PC-9 (cell line): ENCODE results near the gene HIGD1A.

ENCODE experiments used
- CTCF ChIP-seq: fragments of 200-600 bp; sonication (generic); conservative IDR thresholded peaks from 2 replicates; pipeline ENCODE4 v1.6.1; 2017; ENCODE audit warnings: mixed run types, antibody characterized with exemption, mild to moderate bottlenecking, moderate library complexity
- EZH2 ChIP-seq: fragments of 200-600 bp; sonication (generic); IDR thresholded peaks from 2 replicates; pipeline ENCODE4 v1.8.0; 2017; ENCODE audit warnings: antibody characterized with exemption, low read depth

- TF ChIP-seq CTCF, result no peak
- TF ChIP-seq EZH2, result no peak
Measured at GRCh38 chr3:42771271-42771670, 33.0 kb downstream of the HIGD1A start.
